Measurements from ENCODE around the gene SLAMF1. TPM values are rescaled to one million over a fixed set of nuclear protein-coding genes. Genes with fewer than 3 reads are reported as not detected.
"Not testable (repeated sequence)": the region's sequence is repeated elsewhere in the genome, so short reads cannot be mapped to it uniquely, and the experiment has no call there.

The SLAMF1 gene
- total RNA-seq, 1 donor from 2014 or later = 0.83 TPM

GRCh38 chr1:160605792-160606479 is 40.9 kb downstream of the SLAMF1 start:
- DNase-seq (ENCODE audit: low spot score) = no peak

GRCh38 chr1:160605205-160605604 is 41.6 kb downstream of the SLAMF1 start:
- no peak for DNase-seq (ENCODE audit: low spot score)

- no peak for DNase-seq (ENCODE audit: low spot score)
Measured at GRCh38 chr1:160597705-160598104, 49.1 kb downstream of the SLAMF1 start.

GRCh38 chr1:160597051-160597450 is 49.8 kb downstream of the SLAMF1 start:
- no peak for DNase-seq (ENCODE audit: low spot score)

- DNase-seq (ENCODE audit: low spot score) = no peak
Measured at GRCh38 chr1:160590488-160590887, 56.4 kb downstream of the SLAMF1 start.

- DNase-seq (ENCODE audit: low spot score) = no peak
Measured at GRCh38 chr1:160588468-160588867, 58.4 kb downstream of the SLAMF1 start.

GRCh38 chr1:160584784-160585183 is 62.1 kb downstream of the SLAMF1 start:
- DNase-seq (ENCODE audit: low spot score) = no peak

- DNase-seq (ENCODE audit: low spot score) = not testable (repeated sequence)
Measured at GRCh38 chr1:160582976-160583375, 63.9 kb downstream of the SLAMF1 start.

- no peak for DNase-seq (ENCODE audit: low spot score)
Measured at GRCh38 chr1:160581961-160582360, 64.9 kb downstream of the SLAMF1 start.

GRCh38 chr1:160580221-160580812 is 66.5 kb downstream of the SLAMF1 start:
- no peak for DNase-seq (ENCODE audit: low spot score)

- DNase-seq (ENCODE audit: low spot score) = no peak
Measured at GRCh38 chr1:160579216-160579701, 67.6 kb downstream of the SLAMF1 start, which contains the start of gene CD84. CD84 (minus strand) TSS chr1:160579496; CDS start chr1:160579437, 59 bp downstream.

GRCh38 chr1:160578525-160579191 is 68.2 kb downstream of the SLAMF1 start:
- DNase-seq (ENCODE audit: low spot score) = no peak

- DNase-seq (ENCODE audit: low spot score) = no peak
Measured at GRCh38 chr1:160578175-160578524, 68.7 kb downstream of the SLAMF1 start.

GRCh38 chr1:160577671-160578070 is 69.2 kb downstream of the SLAMF1 start:
- DNase-seq (ENCODE audit: low spot score) = no peak

GRCh38 chr1:160576884-160577283 is 70.0 kb downstream of the SLAMF1 start:
- no peak for DNase-seq (ENCODE audit: low spot score)

GRCh38 chr1:160576390-160576789 is 70.5 kb downstream of the SLAMF1 start:
- DNase-seq (ENCODE audit: low spot score) = no peak

GRCh38 chr1:160575112-160575664 is 71.7 kb downstream of the SLAMF1 start:
- no peak for DNase-seq (ENCODE audit: low spot score)

GRCh38 chr1:160570840-160571239 is 76.0 kb downstream of the SLAMF1 start:
- no peak for DNase-seq (ENCODE audit: low spot score)

- no peak for DNase-seq (ENCODE audit: low spot score)
Measured at GRCh38 chr1:160569806-160570205, 77.0 kb downstream of the SLAMF1 start.

GRCh38 chr1:160567858-160568682 is 78.8 kb downstream of the SLAMF1 start:
- no peak for DNase-seq (ENCODE audit: low spot score)

GRCh38 chr1:160567341-160567740 is 79.5 kb downstream of the SLAMF1 start:
- DNase-seq (ENCODE audit: low spot score) = no peak

- no peak for DNase-seq (ENCODE audit: low spot score)
Measured at GRCh38 chr1:160565564-160565963, 81.3 kb downstream of the SLAMF1 start.

Data from ureter (tissue), 1 donor.